ENCODE results near the gene ANTKMT.

GRCh38 chr16:709566-710499 lies 11.1 kb upstream of the ANTKMT start:
- TF ChIP-seq EP300 (conservative IDR thresholded peaks at IDR 0.05; ENCODE audit: poor library complexity, severe bottlenecking) (peak; percentile 91), CTCF (IDR thresholded peaks at IDR 0.05; ENCODE audit: poor library complexity, severe bottlenecking) (peak; percentile 17), POLR2AphosphoS5 (IDR thresholded peaks at IDR 0.05) (peak; percentile 81), EZH2 (IDR thresholded peaks at IDR 0.05; ENCODE audit: borderline replicate concordance, insufficient read depth, low read length, poor library complexity, severe bottlenecking) (no peak), RAD21 (conservative IDR thresholded peaks at IDR 0.05) (peak; percentile 35), REST (IDR thresholded peaks at IDR 0.05; ENCODE audit: borderline replicate concordance) (peak; percentile 96), SMC3 (conservative IDR thresholded peaks at IDR 0.05; ENCODE audit: poor library complexity) (peak; percentile 49), TAF1 (IDR thresholded peaks at IDR 0.05; ENCODE audit: low read depth) (peak; percentile 66), MXI1 (conservative IDR thresholded peaks at IDR 0.05; ENCODE audit: poor library complexity, severe bottlenecking) (peak; percentile 99)
